ENCODE data around the gene FRAT2. TPM values are rescaled to one million over a fixed set of nuclear protein-coding genes. Genes with fewer than 3 reads are reported as not detected.
"Not testable (repeated sequence)": the region's sequence is repeated elsewhere in the genome, so short reads cannot be mapped to it uniquely, and the experiment has no call there.

Gene FRAT2
- polyA plus RNA-seq, 3 donors, result 12.2 to 14.2 (median 13.2) TPM

DNA sequence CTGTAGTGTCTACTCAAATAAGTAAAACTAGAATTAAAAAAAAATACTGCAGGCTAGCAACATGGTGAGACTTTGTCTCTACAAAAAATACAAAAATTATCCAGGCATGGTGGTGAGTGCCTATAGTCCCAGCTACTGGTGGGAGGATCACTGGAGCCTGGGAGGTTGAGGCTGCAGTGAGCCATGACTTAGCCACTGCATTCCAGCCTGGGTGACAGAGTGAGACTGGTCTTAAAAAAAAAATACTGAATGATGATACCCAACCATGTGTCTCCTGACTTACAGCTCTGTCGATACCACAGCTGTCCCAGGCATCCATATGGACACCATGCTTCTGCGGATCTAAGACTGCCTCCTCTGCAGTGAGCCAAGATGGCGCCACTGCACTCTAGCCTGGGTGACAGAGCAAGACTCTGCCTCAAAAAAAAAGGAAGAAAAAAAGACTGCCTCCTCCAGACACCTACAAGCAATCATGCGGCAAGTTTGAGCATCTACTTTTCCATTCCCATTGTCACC lies 23.4 kb downstream of the FRAT2 start:
- no peak for DNase-seq (ENCODE audit: extremely low read depth in 1 of 11, low read depth in 9 of 11, low spot score in 4 of 11)

GRCh38 chr10:97307866-97308780 lies 26.4 kb downstream of the FRAT2 start:
- no peak for DNase-seq (ENCODE audit: extremely low read depth in 1 of 11, low read depth in 9 of 11, low spot score in 4 of 11)

- DNase-seq (ENCODE audit: extremely low read depth in 1 of 11, low read depth in 9 of 11, low spot score in 4 of 11), result no peak
Observed at GRCh38 chr10:97307441-97307840, 27.1 kb downstream of the FRAT2 start.

- no peak for DNase-seq (ENCODE audit: extremely low read depth in 1 of 11, low read depth in 9 of 11, low spot score in 4 of 11)
Observed at GRCh38 chr10:97302088-97302791, 32.3 kb downstream of the FRAT2 start.

DNA sequence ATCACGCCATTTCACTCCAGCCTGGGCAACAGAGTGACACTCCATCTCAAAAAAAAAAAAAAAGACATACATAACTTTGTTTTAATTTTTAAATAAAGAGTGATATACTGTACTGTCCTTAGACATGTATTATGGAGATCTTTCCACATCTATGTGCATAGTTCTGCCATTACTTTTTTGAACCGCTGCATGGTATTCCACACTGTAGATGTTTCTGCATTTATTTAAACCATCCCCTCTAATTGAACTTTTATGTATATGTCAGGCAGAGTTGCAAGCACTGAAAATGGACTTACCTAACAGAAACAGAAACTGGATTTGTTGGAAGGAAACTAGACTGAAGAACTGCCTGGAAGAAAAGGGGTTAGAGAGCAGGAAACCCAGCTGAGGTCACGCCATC lies 33.5 kb downstream of the FRAT2 start:
- DNase-seq (ENCODE audit: extremely low read depth in 1 of 11, low read depth in 9 of 11, low spot score in 4 of 11), result no peak

- DNase-seq (ENCODE audit: extremely low read depth in 1 of 11, low read depth in 9 of 11, low spot score in 4 of 11), result no peak
Observed at GRCh38 chr10:97298223-97298571, 36.3 kb downstream of the FRAT2 start.

DNA sequence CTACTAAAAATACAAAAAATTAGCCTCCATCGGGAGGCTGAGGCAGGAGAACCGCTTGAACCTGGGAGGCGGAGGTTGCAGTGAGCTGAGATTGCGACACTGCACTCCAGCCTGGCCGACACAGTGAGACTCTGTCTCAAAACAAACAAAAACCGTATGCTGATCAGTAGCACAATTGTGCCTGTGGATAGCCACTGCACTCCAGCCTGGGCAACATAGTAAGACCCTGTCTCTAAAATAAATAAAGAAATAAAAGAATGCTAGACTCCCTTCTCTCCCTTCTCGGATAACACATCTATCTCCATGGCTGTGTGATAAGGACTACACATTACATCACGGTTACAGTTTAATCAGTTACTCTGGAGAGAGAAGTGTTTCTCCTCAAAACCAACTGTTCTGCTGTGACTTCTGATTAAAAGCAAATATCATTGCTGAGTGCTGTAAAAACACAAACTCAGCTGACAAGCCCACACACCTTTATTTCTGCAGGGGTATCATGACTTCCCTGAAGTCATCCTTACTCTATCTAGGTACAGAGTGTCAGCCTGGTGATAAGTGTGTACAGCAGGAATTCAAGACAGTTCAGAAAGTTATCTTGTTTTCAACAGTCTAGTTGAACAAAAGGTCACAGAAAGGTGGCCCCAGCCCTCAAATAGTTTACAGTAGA lies 36.8 kb downstream of the FRAT2 start:
- no peak for DNase-seq (ENCODE audit: extremely low read depth in 1 of 11, low read depth in 9 of 11, low spot score in 4 of 11)

DNA sequence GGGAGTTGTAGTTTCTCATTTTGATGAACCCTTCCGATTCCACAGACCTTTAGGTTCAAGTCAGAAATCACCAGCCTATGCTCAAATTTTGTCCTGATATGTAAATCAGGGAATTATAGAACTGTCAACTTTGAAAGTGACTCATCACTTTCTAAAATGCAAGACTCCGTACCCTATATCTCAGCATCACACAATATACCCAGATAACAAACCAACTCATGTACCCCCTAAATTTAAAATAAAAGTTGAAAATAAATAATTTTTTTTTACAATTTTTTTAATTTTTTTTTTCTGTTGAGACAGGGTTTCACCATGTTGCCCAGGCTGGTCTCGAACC lies 41.7 kb downstream of the FRAT2 start:
- no peak for DNase-seq (ENCODE audit: extremely low read depth in 1 of 11, low read depth in 9 of 11, low spot score in 4 of 11)

- DNase-seq (ENCODE audit: extremely low read depth in 1 of 11, low read depth in 9 of 11, low spot score in 4 of 11), result peak; percentile 93 to 99 (median 96)
Observed at GRCh38 chr10:97292097-97292861, 42.2 kb downstream of the FRAT2 start, which contains the start of gene ARHGAP19. Gene ARHGAP19 (minus strand): TSS chr10:97292637. CDS start chr10:97292627, 10 bp downstream.

GRCh38 chr10:97291357-97292096 lies 43.0 kb downstream of the FRAT2 start:
- peak in 3 of 11 donors; percentile 11 to 19 (median 16) for DNase-seq (ENCODE audit: extremely low read depth in 1 of 11, low read depth in 9 of 11, low spot score in 4 of 11)

- not testable (repeated sequence) for DNase-seq (ENCODE audit: extremely low read depth in 1 of 11, low read depth in 9 of 11, low spot score in 4 of 11)
Observed at GRCh38 chr10:97290576-97291356, 43.8 kb downstream of the FRAT2 start.

DNA sequence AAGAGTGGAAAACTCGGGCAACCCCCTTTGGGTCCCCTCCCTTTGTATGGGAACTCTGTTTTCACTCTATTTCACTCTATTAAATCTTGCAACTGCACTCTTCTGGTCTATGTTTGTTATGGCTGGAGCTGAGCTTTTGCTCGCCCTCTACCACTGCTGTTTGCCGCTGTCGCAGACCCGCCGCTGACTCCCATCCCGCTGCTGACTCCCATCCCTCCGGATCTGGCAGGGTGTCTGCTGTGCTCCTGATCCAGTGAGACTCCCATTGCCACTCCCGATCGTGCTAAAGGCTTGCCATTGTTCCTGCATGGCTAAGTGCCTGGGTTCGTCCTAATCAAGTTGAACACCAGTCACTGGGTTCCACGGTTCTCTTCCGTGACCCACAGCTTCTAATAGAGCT lies 44.5 kb downstream of the FRAT2 start:
- not testable (repeated sequence) for DNase-seq (ENCODE audit: extremely low read depth in 1 of 11, low read depth in 9 of 11, low spot score in 4 of 11)

Other genes with a start within 250 kb of the FRAT2 start
- gene SLIT1, start 148.8 kb downstream of the FRAT2 start, polyA plus RNA-seq (ENCODE audit: insufficient read length in 3 of 3), result 1 to 10 TPM; 6.9 to 7.7 (median 7.6) TPM
- 10 to 100 TPM; 27.3 to 42.6 (median 28.7) TPM for gene ARHGAP19, start 42.1 kb downstream of the FRAT2 start, polyA plus RNA-seq (ENCODE audit: insufficient read length in 3 of 3)
- gene FRAT1, start 15.5 kb downstream of the FRAT2 start, polyA plus RNA-seq (ENCODE audit: insufficient read length in 3 of 3), result 1 to 10 TPM; 3.4 to 4.6 (median 4.3) TPM
- gene RRP12, start 66.6 kb upstream of the FRAT2 start, polyA plus RNA-seq (ENCODE audit: insufficient read length in 3 of 3), result 10 to 100 TPM; 23.9 to 31.3 (median 25.9) TPM
- gene PGAM1, start 91.5 kb upstream of the FRAT2 start, polyA plus RNA-seq (ENCODE audit: insufficient read length in 3 of 3), result 100 to 1,000 TPM; 172 to 199 (median 196) TPM
- 10 to 100 TPM; 30.3 to 38.9 (median 32.7) TPM for gene EXOSC1, start 111.3 kb upstream of the FRAT2 start, polyA plus RNA-seq (ENCODE audit: insufficient read length in 3 of 3)
- gene ZDHHC16, start 111.4 kb upstream of the FRAT2 start, polyA plus RNA-seq (ENCODE audit: insufficient read length in 3 of 3), result 10 to 100 TPM; 38.5 to 40.3 (median 38.8) TPM
- 100 to 1,000 TPM in 1 of 3 donors, 10 to 100 TPM in 2; 93.5 to 107 (median 95.0) TPM for gene MMS19, start 163.7 kb upstream of the FRAT2 start, polyA plus RNA-seq (ENCODE audit: insufficient read length in 3 of 3)
- gene UBTD1, start 164.2 kb upstream of the FRAT2 start, polyA plus RNA-seq (ENCODE audit: insufficient read length in 3 of 3), result 10 to 100 TPM in 1 of 3 donors, 1 to 10 TPM in 2; 6.8 to 11.7 (median 9.8) TPM
- gene ANKRD2, start 238.1 kb upstream of the FRAT2 start, polyA plus RNA-seq (ENCODE audit: insufficient read length in 3 of 3), result under 1 TPM; 0.42 to 0.65 (median 0.60) TPM
- gene HOGA1, start 249.7 kb upstream of the FRAT2 start, polyA plus RNA-seq (ENCODE audit: insufficient read length in 3 of 3), result 10 to 100 TPM; 50.6 to 63.7 (median 50.8) TPM

Measured in renal cortex interstitium (tissue), 11 donors.